Ecto neural progenitor cell (in vitro differentiated cells): ENCODE results near the gene NT5M.

ENCODE experiments used
- DNase-seq: peaks from one replicate; pipeline ENCODE4 v3.0.0-alpha.2; 2018; ENCODE audit warnings: low spot score

The NT5M gene

GRCh38 chr17:17303847-17304490, 796 bp downstream of the NT5M start:
- DNase-seq, result peak; percentile 42

GRCh38 chr17:17304521-17304985, 1.4 kb downstream of the NT5M start:
- no peak for DNase-seq

GRCh38 chr17:17305281-17305801, 2.2 kb downstream of the NT5M start:
- DNase-seq, result peak; percentile 44

- DNase-seq, result no peak
Observed at GRCh38 chr17:17309356-17309755, 6.2 kb downstream of the NT5M start.

GRCh38 chr17:17313350-17313991, 10.3 kb downstream of the NT5M start:
- DNase-seq, result peak; percentile 56

- DNase-seq, result no peak
Observed at GRCh38 chr17:17314501-17315071, 11.4 kb downstream of the NT5M start.

- no peak for DNase-seq
Observed at GRCh38 chr17:17315142-17315821, 12.1 kb downstream of the NT5M start.

- DNase-seq, result no peak
Observed at GRCh38 chr17:17320188-17320910, 17.2 kb downstream of the NT5M start.

GRCh38 chr17:17320911-17321220, 17.7 kb downstream of the NT5M start:
- DNase-seq, result no peak

- no peak for DNase-seq
Observed at GRCh38 chr17:17321356-17322025, 18.3 kb downstream of the NT5M start.

- DNase-seq, result no peak
Observed at GRCh38 chr17:17322516-17323510, 19.6 kb downstream of the NT5M start.

- DNase-seq, result no peak
Observed at GRCh38 chr17:17324616-17325015, 21.4 kb downstream of the NT5M start.

GRCh38 chr17:17325228-17325627, 22.1 kb downstream of the NT5M start:
- no peak for DNase-seq

GRCh38 chr17:17325816-17326215, 22.6 kb downstream of the NT5M start:
- no peak for DNase-seq

- DNase-seq, result peak; percentile 70
Observed at GRCh38 chr17:17326275-17326875, 23.2 kb downstream of the NT5M start.

- DNase-seq, result no peak
Observed at GRCh38 chr17:17328251-17328650, 25.1 kb downstream of the NT5M start.

GRCh38 chr17:17341452-17341851, 38.3 kb downstream of the NT5M start:
- DNase-seq, result no peak

- DNase-seq, result peak; percentile 45
Observed at GRCh38 chr17:17342242-17342945, 39.2 kb downstream of the NT5M start.

- peak; percentile 46 for DNase-seq
Observed at GRCh38 chr17:17343160-17343735, 40.1 kb downstream of the NT5M start.
